Cardiac muscle cell (in vitro differentiated cells and primary cell): ENCODE results near the gene GPR82. TPM values are rescaled to one million over a fixed set of nuclear protein-coding genes. Genes with fewer than 3 reads are reported as not detected.

Experiments
- DNase-seq, 2 donors: peaks; one replicate each; pipeline versions ENCODE4 v3.0.0 to v3.0.0-alpha.2; 2010 to 2017; ENCODE audit warnings: low read depth in 1 of 2, low spot score in 1 of 2
- H3K27ac ChIP-seq: fragments of 200-600 bp; sonication (generic); 2 replicates; pipeline ENCODE4 v1.5.1; 2016
- H3K27me3 ChIP-seq: fragments of 200-600 bp; sonication (generic); 2 replicates; pipeline ENCODE4 v1.6.0; 2016; ENCODE audit warnings: control low read depth
- H3K36me3 ChIP-seq: fragments of 200-600 bp; sonication (generic); 2 replicates; pipeline ENCODE4 v1.5.1; 2016; ENCODE audit warnings: control low read depth
- H3K4me1 ChIP-seq: fragments of 200-600 bp; sonication (generic); 2 replicates; pipeline ENCODE4 v1.8.1; 2017; ENCODE audit warnings: low read depth, mild to moderate bottlenecking, mixed run types
- H3K4me3 ChIP-seq: fragments of 200-600 bp; sonication (generic); 2 replicates; pipeline ENCODE4 v1.5.1; 2016; ENCODE audit warnings: mild to moderate bottlenecking
- H3K9me3 ChIP-seq: fragments of 200-600 bp; sonication (generic); 2 replicates; pipeline ENCODE4 v1.5.1; 2017; ENCODE audit warnings: low read depth, mild to moderate bottlenecking, control low read depth
- polyA plus RNA-seq: library from polyadenylated mRNA; unstranded; fragments of >200 nt; fragmentation: Nextera tagmentation; extraction: Ambion mirVana; gene quantifications from 2 replicates; pipeline ENCODE4 v1.2.1, GENCODE V29; 2016
- total RNA-seq: library from RNA; depleted of rRNA; stranded (reverse); fragments of >200 nt; gene quantifications from 2 replicates; pipeline ENCODE4 v1.2.3, GENCODE V29; 2016
- TF ChIP-seq, protein P1 (sequence below): IDR thresholded peaks from 2 replicates; pipeline ENCODE4 v1.5.1; 2012; ENCODE audit warnings: low read depth, mild to moderate bottlenecking, low read length

Gene GPR82
- total and polyA plus RNA-seq, 2 experiments from 2014 or later, result 0.40 TPM; not detected in 1

DNA sequence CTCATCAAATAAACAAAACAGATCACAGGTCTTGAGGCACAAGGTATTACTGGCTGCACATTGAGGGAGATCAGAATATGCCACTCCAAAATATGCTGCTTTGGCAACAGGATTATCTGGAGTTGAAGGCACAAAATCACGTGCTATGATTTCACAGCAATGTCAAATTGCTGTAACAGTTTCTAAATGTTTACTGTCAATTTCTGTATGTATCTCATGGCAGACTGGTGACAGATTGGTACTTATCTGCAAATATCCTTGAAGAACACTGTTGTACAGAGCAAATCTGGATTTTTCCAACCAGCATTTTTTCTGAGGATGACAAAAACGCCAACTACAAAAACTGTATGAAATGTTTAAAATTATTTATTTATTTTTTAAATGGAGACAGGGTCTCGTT lies 26.7 kb downstream of the GPR82 start:
- H3K9me3 ChIP-seq, result no peaks in the 10 kb centered on the region
- TF ChIP-seq, protein P1, sequence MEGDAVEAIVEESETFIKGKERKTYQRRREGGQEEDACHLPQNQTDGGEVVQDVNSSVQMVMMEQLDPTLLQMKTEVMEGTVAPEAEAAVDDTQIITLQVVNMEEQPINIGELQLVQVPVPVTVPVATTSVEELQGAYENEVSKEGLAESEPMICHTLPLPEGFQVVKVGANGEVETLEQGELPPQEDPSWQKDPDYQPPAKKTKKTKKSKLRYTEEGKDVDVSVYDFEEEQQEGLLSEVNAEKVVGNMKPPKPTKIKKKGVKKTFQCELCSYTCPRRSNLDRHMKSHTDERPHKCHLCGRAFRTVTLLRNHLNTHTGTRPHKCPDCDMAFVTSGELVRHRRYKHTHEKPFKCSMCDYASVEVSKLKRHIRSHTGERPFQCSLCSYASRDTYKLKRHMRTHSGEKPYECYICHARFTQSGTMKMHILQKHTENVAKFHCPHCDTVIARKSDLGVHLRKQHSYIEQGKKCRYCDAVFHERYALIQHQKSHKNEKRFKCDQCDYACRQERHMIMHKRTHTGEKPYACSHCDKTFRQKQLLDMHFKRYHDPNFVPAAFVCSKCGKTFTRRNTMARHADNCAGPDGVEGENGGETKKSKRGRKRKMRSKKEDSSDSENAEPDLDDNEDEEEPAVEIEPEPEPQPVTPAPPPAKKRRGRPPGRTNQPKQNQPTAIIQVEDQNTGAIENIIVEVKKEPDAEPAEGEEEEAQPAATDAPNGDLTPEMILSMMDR, result no peak
- H3K27ac ChIP-seq, result no peak overlapping the region
- no peaks in the 10 kb centered on the region for H3K36me3 ChIP-seq
- DNase-seq, result no peak
- H3K4me1 ChIP-seq, result no peaks in the 10 kb centered on the region
- no peaks in the 10 kb centered on the region for H3K27me3 ChIP-seq
- no peak overlapping the region for H3K4me3 ChIP-seq

DNA sequence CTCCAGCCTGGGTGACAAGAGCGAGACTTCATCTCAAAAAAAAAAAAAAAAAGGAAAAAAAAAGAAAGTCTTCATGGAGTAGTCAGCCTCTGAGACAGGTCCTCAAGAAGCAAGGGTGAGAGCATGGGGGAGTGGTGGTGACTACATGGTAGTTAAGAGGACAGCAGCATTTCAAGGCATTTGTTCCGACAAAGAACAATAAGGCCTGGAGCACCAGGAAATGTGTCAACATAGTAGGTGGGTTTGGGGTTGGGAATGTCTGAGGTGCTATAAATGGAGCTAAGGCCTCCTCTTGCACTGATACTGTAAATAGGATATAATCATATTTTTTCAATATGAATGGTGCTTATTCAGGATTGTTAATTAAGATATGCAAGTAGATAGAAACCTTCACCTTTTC lies 34.4 kb downstream of the GPR82 start:
- H3K4me1 ChIP-seq, result no peaks in the 10 kb centered on the region
- no peak overlapping the region for H3K4me3 ChIP-seq
- no peaks in the 10 kb centered on the region for H3K27me3 ChIP-seq
- DNase-seq, result no peak
- H3K9me3 ChIP-seq, result no peaks in the 10 kb centered on the region
- TF ChIP-seq, protein P1, result no peak
- no peaks in the 10 kb centered on the region for H3K36me3 ChIP-seq
- no peak overlapping the region for H3K27ac ChIP-seq

DNA sequence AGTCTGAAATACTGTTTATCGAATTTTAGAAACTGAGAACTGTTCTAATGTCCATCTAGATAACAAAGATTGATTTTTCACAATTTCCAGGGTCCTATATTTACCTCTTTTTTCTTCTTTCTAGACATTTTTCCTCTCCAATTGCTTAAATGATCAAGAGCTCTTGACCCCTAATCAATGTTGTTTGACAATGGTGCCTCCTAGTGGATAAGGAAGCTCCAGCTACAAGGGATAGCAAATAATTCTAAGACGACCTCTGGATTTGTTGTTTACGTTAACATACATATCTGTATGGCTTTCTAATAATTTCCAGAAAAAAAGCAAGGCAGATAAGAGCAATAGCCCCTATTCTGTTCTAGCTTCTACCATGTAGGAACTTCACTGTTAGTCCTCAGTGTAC lies 35.8 kb downstream of the GPR82 start:
- Histone ChIP-seq H3K4me3 (no peak overlapping the region), H3K36me3 (no peaks in the 10 kb centered on the region), H3K27ac (no peak overlapping the region), H3K4me1 (no peaks in the 10 kb centered on the region), H3K9me3 (no peaks in the 10 kb centered on the region), H3K27me3 (no peaks in the 10 kb centered on the region)
- TF ChIP-seq, protein P1, result peak; percentile 49
- DNase-seq, result peak; percentile 38 to 54

DNA sequence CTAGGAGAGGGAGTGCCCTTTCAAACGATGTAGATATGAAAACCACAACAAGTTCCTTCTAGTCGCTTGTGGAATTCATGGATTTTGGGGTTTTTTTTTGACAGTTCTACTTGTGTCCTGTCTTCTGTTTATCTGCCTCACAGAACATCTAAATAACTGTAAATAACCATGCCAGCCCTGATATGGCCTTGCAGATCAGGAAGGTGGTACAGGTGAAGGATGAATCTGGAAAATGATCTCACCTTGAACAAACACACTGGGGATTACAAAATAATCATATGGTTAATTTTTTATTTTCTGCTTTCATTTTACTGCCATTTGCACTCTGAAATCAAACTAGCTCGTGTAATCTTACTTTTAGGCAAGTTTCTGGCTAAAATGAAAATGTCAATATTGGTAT lies 37.2 kb downstream of the GPR82 start:
- no peaks in the 10 kb centered on the region for H3K9me3 ChIP-seq
- H3K4me1 ChIP-seq, result no peaks in the 10 kb centered on the region
- TF ChIP-seq, protein P1, result no peak
- H3K36me3 ChIP-seq, result no peaks in the 10 kb centered on the region
- no peaks in the 10 kb centered on the region for H3K27me3 ChIP-seq
- no peak overlapping the region for H3K4me3 ChIP-seq
- no peak overlapping the region for H3K27ac ChIP-seq
- DNase-seq, result no peak

DNA sequence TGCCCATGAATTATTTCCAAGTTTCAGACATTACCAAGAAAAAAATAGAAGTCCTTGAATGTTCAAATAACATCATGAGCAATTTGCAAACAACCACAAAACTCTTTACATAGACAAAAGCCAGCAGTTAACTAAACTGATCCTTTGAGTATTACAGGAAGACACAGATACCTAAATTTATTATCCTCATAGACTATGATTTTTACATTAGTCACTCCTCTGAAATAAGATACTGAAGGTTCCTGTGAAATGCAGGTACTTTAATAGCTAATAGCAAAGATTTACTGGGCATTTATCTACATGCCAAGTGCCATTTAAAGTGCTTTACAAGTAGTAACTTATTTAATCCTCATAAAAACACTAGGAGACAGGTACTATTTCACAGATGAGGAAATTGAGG lies 37.7 kb downstream of the GPR82 start:
- no peak overlapping the region for H3K27ac ChIP-seq
- no peak overlapping the region for H3K4me3 ChIP-seq
- no peak for DNase-seq
- H3K9me3 ChIP-seq, result no peaks in the 10 kb centered on the region
- TF ChIP-seq, protein P1, result no peak
- H3K4me1 ChIP-seq, result no peaks in the 10 kb centered on the region
- no peaks in the 10 kb centered on the region for H3K27me3 ChIP-seq
- H3K36me3 ChIP-seq, result no peaks in the 10 kb centered on the region
